Esophagus squamous epithelium (tissue), 4 donors: ENCODE measurements around the gene CPNE7.

Experiments used
- CTCF ChIP-seq, 6 experiments: fragments of 450-650 bp in 4 of 6; fragments of 200-600 bp in 2 of 6; sonication (generic) in 2 of 6; IDR thresholded peaks; one replicate each; pipeline ENCODE4 v1.5.1; 2016 to 2019; ENCODE audit warnings: antibody characterized with exemption in 6 of 6, mild to moderate bottlenecking in 4 of 6, moderate library complexity in 4 of 6
- POLR2A ChIP-seq, 4 donors: fragments of 450-650 bp; IDR thresholded peaks; one replicate each; pipeline ENCODE4 v1.6.1; 2017; ENCODE audit warnings: antibody characterized with exemption in 4 of 4, mild to moderate bottlenecking in 4 of 4, moderate library complexity in 3 of 4

GRCh38 chr16:89534252-89534756 lies 41.3 kb upstream of the CPNE7 start:
- no peak for TF ChIP-seq CTCF (IDR thresholded peaks at IDR 0.05)
- no peak for TF ChIP-seq POLR2A (IDR thresholded peaks at IDR 0.05)
